ENCODE measurements around the gene SGPP2. TPM values are rescaled to one million over a fixed set of nuclear protein-coding genes. Genes with fewer than 3 reads are reported as not detected.

Gene SGPP2
- total RNA-seq, 2 donors from 2014 or later: 0.28 TPM; not detected in 1

- TF ChIP-seq, protein P1, sequence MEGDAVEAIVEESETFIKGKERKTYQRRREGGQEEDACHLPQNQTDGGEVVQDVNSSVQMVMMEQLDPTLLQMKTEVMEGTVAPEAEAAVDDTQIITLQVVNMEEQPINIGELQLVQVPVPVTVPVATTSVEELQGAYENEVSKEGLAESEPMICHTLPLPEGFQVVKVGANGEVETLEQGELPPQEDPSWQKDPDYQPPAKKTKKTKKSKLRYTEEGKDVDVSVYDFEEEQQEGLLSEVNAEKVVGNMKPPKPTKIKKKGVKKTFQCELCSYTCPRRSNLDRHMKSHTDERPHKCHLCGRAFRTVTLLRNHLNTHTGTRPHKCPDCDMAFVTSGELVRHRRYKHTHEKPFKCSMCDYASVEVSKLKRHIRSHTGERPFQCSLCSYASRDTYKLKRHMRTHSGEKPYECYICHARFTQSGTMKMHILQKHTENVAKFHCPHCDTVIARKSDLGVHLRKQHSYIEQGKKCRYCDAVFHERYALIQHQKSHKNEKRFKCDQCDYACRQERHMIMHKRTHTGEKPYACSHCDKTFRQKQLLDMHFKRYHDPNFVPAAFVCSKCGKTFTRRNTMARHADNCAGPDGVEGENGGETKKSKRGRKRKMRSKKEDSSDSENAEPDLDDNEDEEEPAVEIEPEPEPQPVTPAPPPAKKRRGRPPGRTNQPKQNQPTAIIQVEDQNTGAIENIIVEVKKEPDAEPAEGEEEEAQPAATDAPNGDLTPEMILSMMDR (IDR thresholded peaks at IDR 0.05): no peak
- no peak for DNase-seq (ENCODE audit: low spot score)
- no peaks in the 10 kb centered on the region for H3K27me3 ChIP-seq (replicated peaks; ENCODE audit: insufficient read depth)
- no peak overlapping the region for H3K4me3 ChIP-seq
- no peak overlapping the region for H3K27ac ChIP-seq
- H3K4me1 ChIP-seq (ENCODE audit: control insufficient read depth in 1 of 2, low read depth in 2 of 2): no peaks in the 10 kb centered on the region
- no peaks in the 10 kb centered on the region for H3K9me3 ChIP-seq
- no peaks in the 10 kb centered on the region for H3K36me3 ChIP-seq
- ATAC-seq (ENCODE audit: insufficient number of reproducible peaks, low FRiP score, low read depth): no peak
These were observed 121.8 kb downstream of the SGPP2 start for GRCh38 chr2:222545823-222546795.

DNA sequence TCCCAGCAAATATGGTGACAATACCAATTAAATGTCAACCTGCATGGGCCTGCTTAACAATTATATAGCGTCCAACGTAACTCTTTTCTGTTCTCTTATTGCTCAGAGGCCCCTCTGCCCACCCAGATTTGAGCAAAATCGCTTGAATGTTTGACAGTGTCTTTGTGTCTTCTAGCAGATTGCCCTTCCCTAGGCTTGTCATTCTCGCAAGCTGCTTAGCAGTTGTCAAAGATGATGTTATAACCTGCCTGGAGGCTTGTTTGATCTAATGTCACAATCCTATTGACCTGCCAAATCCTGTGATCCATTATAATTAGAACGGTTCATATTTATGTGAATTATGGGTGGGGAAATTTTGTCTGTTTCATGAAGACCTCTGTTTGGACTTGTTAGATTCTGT lies 122.7 kb downstream of the SGPP2 start:
- no peak for DNase-seq (ENCODE audit: low spot score)
- no peak for ATAC-seq (ENCODE audit: insufficient number of reproducible peaks, low FRiP score, low read depth)
- no peaks in the 10 kb centered on the region for H3K4me1 ChIP-seq (ENCODE audit: control insufficient read depth in 1 of 2, low read depth in 2 of 2)
- TF ChIP-seq, protein P1 (IDR thresholded peaks at IDR 0.05): no peak
- H3K27me3 ChIP-seq (replicated peaks; ENCODE audit: insufficient read depth): no peaks in the 10 kb centered on the region
- H3K27ac ChIP-seq: no peak overlapping the region
- H3K4me3 ChIP-seq: no peak overlapping the region
- no peaks in the 10 kb centered on the region for H3K36me3 ChIP-seq
- no peaks in the 10 kb centered on the region for H3K9me3 ChIP-seq

- H3K9me3 ChIP-seq: no peaks in the 10 kb centered on the region
- H3K4me3 ChIP-seq: no peak overlapping the region
- DNase-seq (ENCODE audit: low spot score) (no peak), ATAC-seq (ENCODE audit: insufficient number of reproducible peaks, low FRiP score, low read depth) (no peak)
- no peak overlapping the region for H3K27ac ChIP-seq
- TF ChIP-seq, protein P1 (IDR thresholded peaks at IDR 0.05): no peak
- H3K36me3 ChIP-seq: no peaks in the 10 kb centered on the region
- H3K27me3 ChIP-seq (replicated peaks; ENCODE audit: insufficient read depth): no peaks in the 10 kb centered on the region
- no peaks in the 10 kb centered on the region for H3K4me1 ChIP-seq (ENCODE audit: control insufficient read depth in 1 of 2, low read depth in 2 of 2)
These were observed 124.6 kb downstream of the SGPP2 start for GRCh38 chr2:222548992-222549391.

GRCh38 chr2:222554517-222554916 lies 130.2 kb downstream of the SGPP2 start:
- no peaks in the 10 kb centered on the region for H3K27me3 ChIP-seq (replicated peaks; ENCODE audit: insufficient read depth)
- no peaks in the 10 kb centered on the region for H3K4me1 ChIP-seq (ENCODE audit: control insufficient read depth in 1 of 2, low read depth in 2 of 2)
- H3K4me3 ChIP-seq: no peak overlapping the region
- no peak overlapping the region for H3K27ac ChIP-seq
- no peaks in the 10 kb centered on the region for H3K9me3 ChIP-seq
- H3K36me3 ChIP-seq: no peaks in the 10 kb centered on the region
- TF ChIP-seq, protein P1 (IDR thresholded peaks at IDR 0.05): no peak
- DNase-seq (ENCODE audit: low spot score) (no peak), ATAC-seq (ENCODE audit: insufficient number of reproducible peaks, low FRiP score, low read depth) (no peak)

- no peaks in the 10 kb centered on the region for H3K27me3 ChIP-seq (replicated peaks; ENCODE audit: insufficient read depth)
These were observed 136.8 kb downstream of the SGPP2 start for GRCh38 chr2:222561151-222561550.

More at GRCh38 chr2:222561151-222561550, 136.8 kb downstream of the SGPP2 start:
- no peaks in the 10 kb centered on the region for H3K9me3 ChIP-seq
- H3K4me1 ChIP-seq (ENCODE audit: control insufficient read depth in 1 of 2, low read depth in 2 of 2): no peaks in the 10 kb centered on the region
- no peak overlapping the region for H3K27ac ChIP-seq
- TF ChIP-seq, protein P1 (IDR thresholded peaks at IDR 0.05): no peak
- ATAC-seq (ENCODE audit: insufficient number of reproducible peaks, low FRiP score, low read depth): no peak
- no peak for DNase-seq (ENCODE audit: low spot score)
- H3K4me3 ChIP-seq: no peak overlapping the region
- H3K36me3 ChIP-seq: no peaks in the 10 kb centered on the region
